Central memory CD8-positive, alpha-beta T cell (primary cell): ENCODE results near the gene CAPS2.

ENCODE experiments used
- ATAC-seq: fragments of 150-1000 bp; cut with Tn5 transposase; replicated peaks from 2 replicates; pipeline ENCODE4 v1.10.0; 2022; ENCODE audit warnings: mild to moderate bottlenecking, moderate FRiP score, moderate number of reproducible peaks; ENCODE audit not compliant: poor library complexity, severe bottlenecking; ENCODE audit errors: extremely low read depth
- DNase-seq, 2 donors: peaks; one replicate each; pipeline ENCODE4 v3.0.0; 2021; ENCODE audit warnings: low spot score in 2 of 2
- H3K27ac Mint-ChIP-seq: one replicate; pipeline ENCODE4 v1.8.0; 2022; ENCODE audit warnings: low read depth, mild to moderate bottlenecking, moderate library complexity, mixed read lengths
- H3K27me3 Mint-ChIP-seq: one replicate; pipeline ENCODE4 v1.8.0; 2022; ENCODE audit warnings: mixed read lengths
- H3K36me3 Mint-ChIP-seq: one replicate; pipeline ENCODE4 v1.8.0; 2022; ENCODE audit warnings: mild to moderate bottlenecking, moderate library complexity, mixed read lengths; ENCODE audit not compliant: insufficient read depth
- H3K4me1 Mint-ChIP-seq: one replicate; pipeline ENCODE4 v1.8.0; 2022; ENCODE audit warnings: mixed read lengths
- H3K4me3 Mint-ChIP-seq: one replicate; pipeline ENCODE4 v1.8.0; 2022; ENCODE audit warnings: mild to moderate bottlenecking, moderate library complexity, mixed read lengths
- H3K9me3 Mint-ChIP-seq: one replicate; pipeline ENCODE4 v1.8.0; 2022; ENCODE audit warnings: mixed read lengths

The CAPS2 gene

DNA sequence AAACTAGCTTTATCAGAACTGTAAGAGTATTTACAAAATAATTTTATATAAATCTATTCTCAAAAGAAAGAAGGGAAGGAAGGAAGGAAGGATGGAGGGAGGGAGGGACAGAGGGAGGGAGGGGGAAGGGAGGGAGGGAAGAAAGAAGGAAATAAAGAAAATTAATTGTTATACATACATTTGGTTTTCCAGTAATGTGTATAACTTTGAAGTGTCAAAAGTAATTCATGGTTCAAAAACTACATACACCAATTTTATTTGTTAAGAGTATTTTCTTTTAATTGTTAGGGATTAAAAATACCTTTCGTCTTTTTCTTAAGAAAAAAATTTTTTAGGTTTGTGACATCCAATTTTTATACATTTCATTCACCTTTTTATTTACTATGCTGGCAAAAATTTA is 103.0 kb downstream of the CAPS2 start:
- H3K4me3 Mint-ChIP-seq, result no peak overlapping the region
- H3K9me3 Mint-ChIP-seq, result peaks cover 6% of the 10 kb centered on the region
- H3K27me3 Mint-ChIP-seq, result no peaks in the 10 kb centered on the region
- no peaks in the 10 kb centered on the region for H3K36me3 Mint-ChIP-seq
- no peak for ATAC-seq
- no peak for DNase-seq
- H3K27ac Mint-ChIP-seq, result no peak overlapping the region
- no peaks in the 10 kb centered on the region for H3K4me1 Mint-ChIP-seq
